Measurements from ENCODE around the gene GRM7. TPM values are rescaled to one million over a fixed set of nuclear protein-coding genes. Genes with fewer than 3 reads are reported as not detected.

GRM7 gene
- total and polyA plus RNA-seq, 9 of the 15 experiments (the other 6 are each of a cell fraction or from before 2014, with no cell fraction given), result not detected

- BruUV-seq (replicated peaks), result no TSS peak
- H2AFZ ChIP-seq (ENCODE audit: low read depth, low read length), result no peak overlapping the region
- H3K27me3 ChIP-seq (ENCODE audit: control insufficient read depth in 2 of 2, insufficient read depth in 2 of 2, low read length in 2 of 2), result no peaks in the 10 kb centered on the region
- TF ChIP-seq NBN (IDR thresholded peaks at IDR 0.05; ENCODE audit: low read depth), result no peak
- TF ChIP-seq ZNF551 (CRISPR knock-in tag; IDR thresholded peaks at IDR 0.05), result no peak
- TF ChIP-seq PRDM10 (IDR thresholded peaks at IDR 0.05; ENCODE audit: partially characterized antibody), result no peak
- TF ChIP-seq SETDB1 (IDR thresholded peaks at IDR 0.05; ENCODE audit: low read length), result no peak
- no peak for TF ChIP-seq POLR2B (IDR thresholded peaks at IDR 0.05; ENCODE audit: low read depth, partially characterized antibody)
- no peak for TF ChIP-seq SAP30 (IDR thresholded peaks at IDR 0.05; ENCODE audit: borderline replicate concordance, insufficient read depth, low read depth, low read length, poor library complexity, severe bottlenecking)
- no peak for TF ChIP-seq SMARCC2 (IDR thresholded peaks at IDR 0.05; ENCODE audit: low read depth)
- no peak for TF ChIP-seq ZNF518B (CRISPR knock-in tag; IDR thresholded peaks at IDR 0.05)
- no peak for TF ChIP-seq SMAD1 (IDR thresholded peaks at IDR 0.05; ENCODE audit: low read depth, low read length, partially characterized antibody)
- no peak for TF ChIP-seq MCM2 (IDR thresholded peaks at IDR 0.05; ENCODE audit: low read depth)
- TF ChIP-seq ZBTB26 (CRISPR knock-in tag; IDR thresholded peaks at IDR 0.05), result no peak
- TF ChIP-seq BRF2 (IDR thresholded peaks at IDR 0.05; ENCODE audit: borderline replicate concordance, insufficient read depth, insufficient read length), result no peak
- TF ChIP-seq CBFB (CRISPR knock-in tag; IDR thresholded peaks at IDR 0.05), result no peak
- no peak overlapping the region for H3K27ac ChIP-seq (ENCODE audit: extremely low read depth, low read depth, low read length)
- no peak overlapping the region for H3K4me3 ChIP-seq
- DNase-seq (ENCODE audit: extremely low read depth in 1 of 4, low spot score in 3 of 4) (no peak), FAIRE-seq (no peak), ATAC-seq (no peak)
- no peak overlapping the region for H3K9ac ChIP-seq (ENCODE audit: insufficient read depth in 1 of 2, low read depth in 2 of 2, low read length in 2 of 2)
- POLR2A ChIA-PET, result no interaction called here
- no peaks in the 10 kb centered on the region for H4K20me1 ChIP-seq (replicated peaks; ENCODE audit: control insufficient read depth, insufficient read depth, low read length)
- in situ Hi-C loops (cut with MboI), result no loop called here
- H3K9me3 ChIP-seq (replicated peaks; ENCODE audit: control insufficient read depth, insufficient read depth, low read depth, low read length), result no peaks in the 10 kb centered on the region; the same call in 1 of the 2 replicates
- H3K9me1 ChIP-seq (ENCODE audit: control insufficient read depth, insufficient read depth, low read length), result no peaks in the 10 kb centered on the region
- no peaks in the 10 kb centered on the region for H3K4me1 ChIP-seq (replicated peaks in 1 of 2; ENCODE audit: control insufficient read depth in 2 of 2, insufficient read depth in 2 of 2, low read length in 2 of 2)
- no peaks in the 10 kb centered on the region for H3K79me2 ChIP-seq (ENCODE audit: control insufficient read depth, insufficient read depth, low read length)
- H3K4me2 ChIP-seq (ENCODE audit: insufficient read depth, low read length), result no peak overlapping the region
- no peaks in the 10 kb centered on the region for H3K36me3 ChIP-seq (ENCODE audit: control insufficient read depth, insufficient read depth, low read length)
- intact Hi-C loops (cut with micrococcal nuclease), result no loop called here
- 3% methylated on average over 4 of the region's 4 CpGs for WGBS (ENCODE audit: insufficient coverage, low coverage, missing lambda C conversion rate)
- CTCF ChIA-PET (ENCODE audit: low intra/inter-chr PET ratio), result no interaction called here
Measured at GRCh38 chr3:7444886-7445285, 584.0 kb downstream of the GRM7 start.

Data from K562 (cell line).